BLaER1 (cell line): Measurements from ENCODE around the gene PLCD3.
A peak's percentile ranks its signal among the peaks of the same experiment; 100 is the strongest.

ENCODE experiments used
- H3K27ac ChIP-seq: shearing (Covaris generic); formaldehyde crosslinking; 2 replicates; pipeline ENCODE4 v1.8.1; 2022
- H3K27me3 ChIP-seq: shearing (Covaris generic); formaldehyde crosslinking; 2 replicates; pipeline ENCODE4 v1.8.1; 2022
- H3K36me3 ChIP-seq: shearing (Covaris generic); formaldehyde crosslinking; 2 replicates; pipeline ENCODE4 v1.8.1; 2022
- H3K4me1 ChIP-seq: shearing (Covaris generic); formaldehyde crosslinking; 2 replicates; pipeline ENCODE4 v1.8.1; 2022
- H3K4me2 ChIP-seq: shearing (Covaris generic); formaldehyde crosslinking; 2 replicates; pipeline ENCODE4 v1.8.1; 2022
- H3K4me3 ChIP-seq: shearing (Covaris generic); formaldehyde crosslinking; 2 replicates; pipeline ENCODE4 v1.8.1; 2022
- H3K9ac ChIP-seq: shearing (Covaris generic); formaldehyde crosslinking; 2 replicates; pipeline ENCODE4 v1.8.1; 2022
- H3K9me3 ChIP-seq: shearing (Covaris generic); formaldehyde crosslinking; 2 replicates; pipeline ENCODE4 v1.8.1; 2022
- H4K20me1 ChIP-seq: shearing (Covaris generic); formaldehyde crosslinking; 2 replicates; pipeline ENCODE4 v1.8.1; 2022
- Cebpa-rat ChIP-seq: shearing (Covaris generic); IDR thresholded peaks from 2 replicates; pipeline ENCODE4 v1.8.1; 2022

PLCD3 gene

GRCh38 chr17:45111850-45112249 is 20.5 kb downstream of the PLCD3 start:
- Histone ChIP-seq H4K20me1 (peaks cover 48% of the 10 kb centered on the region), H3K27me3 (no peaks in the 10 kb centered on the region), H3K4me3 (peak overlapping the region; percentile 20; the same call in 1 of the 2 replicates), H3K4me2 (peak overlapping the region; percentile 95), H3K9ac (peak overlapping the region; percentile 67), H3K4me1 (peaks cover 73% of the 10 kb centered on the region), H3K27ac (peak overlapping the region; percentile 85), H3K9me3 (no peaks in the 10 kb centered on the region), H3K36me3 (peaks cover 27% of the 10 kb centered on the region)
- peak; percentile 99 for TF ChIP-seq Cebpa-rat

- Histone ChIP-seq H3K36me3 (peaks cover 36% of the 10 kb centered on the region), H3K27ac (peak overlapping the region; percentile 54), H3K9me3 (no peaks in the 10 kb centered on the region), H3K4me3 (no peak overlapping the region), H4K20me1 (peaks cover 57% of the 10 kb centered on the region), H3K4me1 (peaks cover 65% of the 10 kb centered on the region), H3K9ac (peak overlapping the region; percentile 8; the same call in 1 of the 2 replicates), H3K4me2 (peak overlapping the region; percentile 95), H3K27me3 (no peaks in the 10 kb centered on the region)
- no peak for TF ChIP-seq Cebpa-rat
Measured at GRCh38 chr17:45110676-45111611, 21.4 kb downstream of the PLCD3 start.

GRCh38 chr17:45108595-45109521 is 23.5 kb downstream of the PLCD3 start:
- Histone ChIP-seq H3K36me3 (peaks cover 57% of the 10 kb centered on the region), H3K9ac (0 out of 2 replicates have a peak overlapping the region, but pooled peaks have one; percentile 19), H3K4me1 (peaks cover 52% of the 10 kb centered on the region), H3K4me3 (no peak overlapping the region), H4K20me1 (peaks cover 73% of the 10 kb centered on the region), H3K4me2 (peak overlapping the region; percentile 9; the same call in 1 of the 2 replicates), H3K27ac (peak overlapping the region; percentile 26; the same call in 1 of the 2 replicates), H3K27me3 (no peaks in the 10 kb centered on the region), H3K9me3 (no peaks in the 10 kb centered on the region)
- no peak for TF ChIP-seq Cebpa-rat

- Histone ChIP-seq H3K4me3 (no peak overlapping the region), H3K36me3 (peaks cover 65% of the 10 kb centered on the region), H3K4me2 (no peak overlapping the region), H3K9me3 (no peaks in the 10 kb centered on the region), H4K20me1 (peaks cover 73% of the 10 kb centered on the region), H3K27ac (peak overlapping the region; percentile 26; the same call in 1 of the 2 replicates), H3K9ac (0 out of 2 replicates have a peak overlapping the region, but pooled peaks have one; percentile 19), H3K4me1 (peaks cover 44% of the 10 kb centered on the region), H3K27me3 (no peaks in the 10 kb centered on the region)
- TF ChIP-seq Cebpa-rat, result no peak
Measured at GRCh38 chr17:45108051-45108450, 24.3 kb downstream of the PLCD3 start.

GRCh38 chr17:45107293-45108010 is 24.9 kb downstream of the PLCD3 start:
- Histone ChIP-seq H3K27ac (0 out of 2 replicates have a peak overlapping the region, but pooled peaks have one; percentile 26), H3K9ac (0 out of 2 replicates have a peak overlapping the region, but pooled peaks have one; percentile 19), H3K4me1 (peaks cover 38% of the 10 kb centered on the region), H3K4me3 (no peak overlapping the region), H3K27me3 (no peaks in the 10 kb centered on the region), H4K20me1 (peaks cover 74% of the 10 kb centered on the region), H3K9me3 (no peaks in the 10 kb centered on the region), H3K36me3 (peaks cover 71% of the 10 kb centered on the region), H3K4me2 (no peak overlapping the region)
- TF ChIP-seq Cebpa-rat, result no peak

- Histone ChIP-seq H3K4me3 (no peak overlapping the region), H3K27ac (no peak overlapping the region), H3K4me1 (peaks cover 37% of the 10 kb centered on the region), H3K36me3 (peaks cover 80% of the 10 kb centered on the region), H3K27me3 (no peaks in the 10 kb centered on the region), H3K4me2 (no peak overlapping the region), H3K9me3 (no peaks in the 10 kb centered on the region), H4K20me1 (peaks cover 81% of the 10 kb centered on the region), H3K9ac (no peak overlapping the region)
- no peak for TF ChIP-seq Cebpa-rat
Measured at GRCh38 chr17:45106582-45106981, 25.7 kb downstream of the PLCD3 start.

- H3K27me3 ChIP-seq, result no peaks in the 10 kb centered on the region
- H3K27ac ChIP-seq, result no peak overlapping the region
- no peak overlapping the region for H3K4me2 ChIP-seq
- no peak overlapping the region for H3K9ac ChIP-seq
- H3K36me3 ChIP-seq, result peaks cover 84% of the 10 kb centered on the region
- no peak for TF ChIP-seq Cebpa-rat
- H4K20me1 ChIP-seq, result peaks cover 81% of the 10 kb centered on the region
- H3K9me3 ChIP-seq, result no peaks in the 10 kb centered on the region
- peaks cover 34% of the 10 kb centered on the region for H3K4me1 ChIP-seq
- H3K4me3 ChIP-seq, result no peak overlapping the region
Measured at GRCh38 chr17:45106096-45106495, 26.2 kb downstream of the PLCD3 start.

- Histone ChIP-seq H3K4me3 (no peak overlapping the region), H3K27me3 (no peaks in the 10 kb centered on the region), H3K27ac (no peak overlapping the region), H3K9me3 (no peaks in the 10 kb centered on the region), H3K4me1 (peaks cover 23% of the 10 kb centered on the region), H3K4me2 (no peak overlapping the region), H3K36me3 (peaks cover 93% of the 10 kb centered on the region), H3K9ac (no peak overlapping the region), H4K20me1 (peaks cover 72% of the 10 kb centered on the region)
- TF ChIP-seq Cebpa-rat, result no peak
Measured at GRCh38 chr17:45104907-45105624, 27.2 kb downstream of the PLCD3 start.
